Prostate gland (tissue), 2 donors: ENCODE results near the gene TBX4.

ENCODE experiments used
- POLR2A ChIP-seq: fragments of 450-650 bp; IDR thresholded peaks from one replicate; pipeline ENCODE4 v1.6.1; 2016; ENCODE audit warnings: antibody characterized with exemption, mild to moderate bottlenecking
- POLR2AphosphoS5 ChIP-seq: sonication (generic); formaldehyde crosslinking; IDR thresholded peaks from one replicate; pipeline ENCODE4 v1.6.1; 2017; ENCODE audit warnings: antibody characterized with exemption
- TF ChIP-seq, protein P1 (sequence below), 4 experiments: fragments of 200-600 bp in 2 of 4; fragments of 450-650 bp in 2 of 4; sonication (generic) in 2 of 4; IDR thresholded peaks; 1 replicate in 3 of 4; 2 replicates in 1 of 4; pipeline ENCODE4 v1.5.1; 2016 to 2019; ENCODE audit warnings: antibody characterized with exemption in 4 of 4, mild to moderate bottlenecking in 2 of 4, moderate library complexity in 2 of 4

DNA sequence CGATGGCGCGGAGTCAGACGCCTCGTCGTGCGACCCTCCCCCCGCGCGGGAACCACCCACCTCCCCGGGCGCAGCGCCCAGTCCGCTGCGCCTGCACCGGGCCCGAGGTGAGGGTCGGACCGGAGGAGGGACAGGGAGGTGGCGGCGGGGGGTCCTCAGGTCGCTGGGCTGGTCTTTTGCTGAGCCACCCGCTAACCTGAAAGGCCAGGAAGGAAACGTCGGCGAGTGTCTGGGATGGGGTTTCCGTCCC lies 47.6 kb upstream of the TBX4 start:
- TF ChIP-seq POLR2AphosphoS5 (no peak), POLR2A (no peak)
- TF ChIP-seq, protein P1, sequence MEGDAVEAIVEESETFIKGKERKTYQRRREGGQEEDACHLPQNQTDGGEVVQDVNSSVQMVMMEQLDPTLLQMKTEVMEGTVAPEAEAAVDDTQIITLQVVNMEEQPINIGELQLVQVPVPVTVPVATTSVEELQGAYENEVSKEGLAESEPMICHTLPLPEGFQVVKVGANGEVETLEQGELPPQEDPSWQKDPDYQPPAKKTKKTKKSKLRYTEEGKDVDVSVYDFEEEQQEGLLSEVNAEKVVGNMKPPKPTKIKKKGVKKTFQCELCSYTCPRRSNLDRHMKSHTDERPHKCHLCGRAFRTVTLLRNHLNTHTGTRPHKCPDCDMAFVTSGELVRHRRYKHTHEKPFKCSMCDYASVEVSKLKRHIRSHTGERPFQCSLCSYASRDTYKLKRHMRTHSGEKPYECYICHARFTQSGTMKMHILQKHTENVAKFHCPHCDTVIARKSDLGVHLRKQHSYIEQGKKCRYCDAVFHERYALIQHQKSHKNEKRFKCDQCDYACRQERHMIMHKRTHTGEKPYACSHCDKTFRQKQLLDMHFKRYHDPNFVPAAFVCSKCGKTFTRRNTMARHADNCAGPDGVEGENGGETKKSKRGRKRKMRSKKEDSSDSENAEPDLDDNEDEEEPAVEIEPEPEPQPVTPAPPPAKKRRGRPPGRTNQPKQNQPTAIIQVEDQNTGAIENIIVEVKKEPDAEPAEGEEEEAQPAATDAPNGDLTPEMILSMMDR (IDR thresholded peaks at IDR 0.05) = no peak
